ENCODE data around the gene PBRM1.
"Not testable (repeated sequence)": the region's sequence is repeated elsewhere in the genome, so short reads cannot be mapped to it uniquely, and the experiment has no call there.

PBRM1 gene

DNA sequence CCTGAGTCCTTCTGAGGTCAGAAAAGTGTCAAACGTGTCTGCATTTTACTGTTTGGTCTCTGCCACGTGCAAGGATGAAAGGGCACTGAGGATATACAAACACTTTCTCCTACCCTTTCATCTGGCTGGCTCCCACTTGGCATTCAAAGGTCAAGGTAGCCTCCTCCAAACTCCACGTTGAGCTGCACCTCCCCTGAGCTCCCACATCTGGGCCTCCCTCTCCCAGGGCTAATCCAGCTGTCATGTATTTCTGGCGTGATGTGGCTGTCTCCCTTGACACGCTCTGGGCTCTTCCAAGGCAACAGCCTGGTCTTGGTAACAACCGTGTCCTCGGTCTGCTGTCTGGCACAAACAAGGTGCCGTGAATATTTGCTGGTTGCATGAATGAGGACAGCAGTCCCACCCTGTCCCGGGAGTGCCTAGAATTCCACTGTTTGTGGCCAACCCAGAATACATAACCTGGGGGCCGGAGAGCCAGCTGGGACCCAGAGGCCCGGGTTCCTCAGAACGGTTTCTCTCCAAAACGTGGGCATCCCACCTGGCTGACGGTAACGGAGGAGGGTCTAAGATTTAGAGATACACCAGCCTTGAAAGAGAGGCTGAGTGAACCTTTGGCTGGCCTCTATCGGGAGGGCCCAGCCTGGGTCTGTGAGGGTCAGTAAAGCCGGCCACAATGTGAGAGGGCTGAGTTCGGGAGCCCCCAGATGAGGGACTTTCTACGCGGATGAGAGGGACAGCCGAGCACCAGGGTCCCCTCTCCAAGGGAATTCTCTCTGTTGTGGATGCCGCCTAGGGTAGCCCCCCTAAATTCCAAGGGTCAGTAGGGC is 19.1 kb upstream of the PBRM1 start:
- peak; percentile 65 for DNase-seq (ENCODE audit: low spot score)

- no peak for DNase-seq (ENCODE audit: low spot score)
Observed at GRCh38 chr3:52703341-52703740, 17.6 kb upstream of the PBRM1 start.

DNA sequence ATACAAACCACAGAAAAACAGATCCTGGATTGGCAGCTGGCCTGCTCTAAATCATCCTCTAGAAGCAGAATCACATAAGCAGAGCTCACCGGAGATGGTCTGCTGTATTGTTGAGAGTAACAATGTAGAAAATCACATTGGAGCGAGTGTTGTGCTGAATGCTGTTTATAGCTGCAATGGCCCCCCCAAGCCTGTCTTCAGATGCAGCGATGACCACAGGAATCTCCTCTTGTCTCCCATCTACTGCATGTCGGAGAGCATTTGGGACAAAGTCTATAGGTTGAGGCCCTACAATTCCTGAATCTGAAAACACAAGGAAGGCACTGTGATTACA is 11.9 kb upstream of the PBRM1 start:
- DNase-seq (ENCODE audit: low spot score): no peak

- DNase-seq (ENCODE audit: low spot score): no peak
Observed at GRCh38 chr3:52696830-52697631, 11.3 kb upstream of the PBRM1 start.

- DNase-seq (ENCODE audit: low spot score): no peak
Observed at GRCh38 chr3:52695798-52696671, 10.3 kb upstream of the PBRM1 start.

GRCh38 chr3:52694528-52695189 is 8.9 kb upstream of the PBRM1 start:
- no peak for DNase-seq (ENCODE audit: low spot score)

- DNase-seq (ENCODE audit: low spot score): no peak
Observed at GRCh38 chr3:52693071-52693470, 7.4 kb upstream of the PBRM1 start.

DNA sequence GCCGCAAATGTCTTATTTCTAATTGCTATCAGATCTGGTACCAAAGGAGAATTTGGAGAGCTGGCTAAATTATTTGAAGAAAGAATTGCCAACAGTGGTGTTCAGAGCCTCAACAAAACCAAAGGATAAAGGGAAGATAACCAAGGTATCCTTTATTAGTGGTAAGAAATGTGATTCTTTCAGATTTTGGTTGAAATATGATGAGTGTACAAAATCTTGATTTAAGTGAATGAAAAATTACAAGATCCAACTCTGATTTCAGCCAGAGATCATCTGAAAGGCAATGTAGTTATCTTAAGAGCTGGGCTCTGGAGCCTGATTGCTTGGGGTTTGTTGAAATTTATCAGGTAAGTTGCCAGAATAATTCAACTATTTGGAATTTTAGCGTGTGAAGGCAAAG is 4.8 kb upstream of the PBRM1 start:
- DNase-seq (ENCODE audit: low spot score): no peak

DNA sequence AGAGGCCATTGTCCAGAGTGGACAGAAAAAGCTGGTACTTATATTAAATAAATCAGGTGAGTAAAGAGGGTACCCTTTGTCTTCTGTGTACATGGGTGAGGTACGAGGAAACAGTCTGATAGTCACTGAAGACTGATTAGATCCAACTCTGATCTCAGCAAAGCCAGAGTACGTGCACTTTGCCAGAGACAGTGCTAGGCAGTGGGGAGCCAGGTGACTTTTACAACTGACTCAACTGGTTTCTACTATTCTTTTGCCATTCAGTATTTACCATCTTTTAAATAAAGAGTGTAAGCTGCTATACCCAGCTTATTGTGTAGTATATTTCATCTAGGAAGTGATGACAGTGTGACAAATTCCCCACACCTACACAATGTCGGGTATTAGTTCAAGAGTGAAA is 3.4 kb upstream of the PBRM1 start:
- DNase-seq (ENCODE audit: low spot score): no peak

DNA sequence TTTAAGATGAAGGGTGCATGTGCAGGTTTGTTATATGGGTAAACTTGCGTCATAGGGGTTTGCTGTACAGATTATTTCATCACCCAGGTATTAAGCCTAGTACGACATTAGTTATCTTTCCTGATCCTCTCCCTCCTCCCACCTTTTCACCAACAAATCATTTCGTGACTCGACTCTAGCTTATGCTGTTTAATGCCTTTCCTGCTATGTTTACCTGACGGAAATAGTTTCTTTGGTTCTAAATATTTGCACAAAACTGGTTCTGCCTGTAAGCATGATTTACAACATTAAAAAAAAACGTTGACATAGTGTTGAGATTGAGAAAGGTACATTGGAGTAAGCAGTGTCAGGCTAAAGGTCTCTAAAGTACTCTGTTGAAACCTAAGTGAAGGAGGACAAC is 2.6 kb upstream of the PBRM1 start:
- no peak for DNase-seq (ENCODE audit: low spot score)

DNA sequence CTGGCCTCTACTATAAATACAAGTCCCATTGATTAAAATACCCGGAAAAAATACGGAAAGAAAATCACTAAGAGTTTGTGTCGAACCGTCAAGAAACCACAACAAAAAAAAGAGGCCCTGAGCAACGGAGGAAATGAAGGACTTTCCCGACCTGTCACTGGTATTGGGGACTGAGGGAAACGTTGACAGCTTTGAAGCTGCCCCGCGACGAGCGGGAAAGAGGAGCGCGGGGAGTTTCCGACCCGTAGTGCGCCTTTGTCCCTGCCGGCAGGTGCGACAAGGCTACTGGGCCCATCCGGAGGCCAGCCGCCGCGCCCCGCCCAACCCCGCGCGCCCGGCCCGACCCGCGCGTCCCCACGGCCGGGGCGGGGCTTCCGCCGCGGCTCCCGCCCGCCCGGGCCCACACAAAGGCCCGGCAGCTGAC is 416 bp downstream of the PBRM1 start:
- DNase-seq (ENCODE audit: low spot score): peak; percentile 93

DNA sequence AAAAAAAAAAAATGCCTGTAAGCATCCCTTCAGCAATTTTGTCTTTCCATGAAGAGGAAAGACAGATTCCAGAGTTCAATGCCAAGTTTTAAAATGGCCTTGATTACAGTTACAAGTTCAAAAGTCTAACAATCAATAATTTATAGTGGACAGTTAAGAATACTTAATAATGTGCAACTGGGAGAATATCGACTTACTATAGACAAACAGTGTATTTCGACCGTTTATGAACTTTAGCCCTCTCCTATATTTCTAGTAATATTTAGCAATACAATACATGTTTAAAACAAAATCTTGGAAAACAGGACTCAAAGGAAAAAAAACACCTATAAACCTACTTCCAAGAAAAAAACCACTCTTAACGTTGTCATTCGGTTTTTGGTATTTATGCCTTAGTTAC is 1.5 kb downstream of the PBRM1 start:
- DNase-seq (ENCODE audit: low spot score): no peak

GRCh38 chr3:52683611-52684010 is 2.1 kb downstream of the PBRM1 start:
- DNase-seq (ENCODE audit: low spot score): no peak

DNA sequence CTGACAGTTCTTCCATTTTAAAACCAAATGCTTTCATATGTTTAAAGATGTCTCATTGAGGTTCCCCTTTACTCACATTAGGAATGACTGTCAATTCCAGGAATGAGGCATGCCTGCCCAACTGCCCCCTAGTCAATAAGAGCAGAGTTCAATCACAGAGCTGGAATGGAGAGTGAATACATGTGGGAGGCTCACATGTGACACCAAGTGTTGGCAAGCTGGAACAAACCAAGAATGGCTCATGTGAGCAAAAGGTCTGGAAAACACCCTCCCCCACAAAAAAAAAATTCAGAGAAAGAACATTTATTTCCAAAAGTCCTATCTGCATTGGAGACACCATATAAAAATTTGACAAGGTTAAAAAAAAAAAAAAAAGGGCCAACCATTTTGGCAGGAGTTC is 3.7 kb downstream of the PBRM1 start:
- peak; percentile 72 for DNase-seq (ENCODE audit: low spot score)

DNA sequence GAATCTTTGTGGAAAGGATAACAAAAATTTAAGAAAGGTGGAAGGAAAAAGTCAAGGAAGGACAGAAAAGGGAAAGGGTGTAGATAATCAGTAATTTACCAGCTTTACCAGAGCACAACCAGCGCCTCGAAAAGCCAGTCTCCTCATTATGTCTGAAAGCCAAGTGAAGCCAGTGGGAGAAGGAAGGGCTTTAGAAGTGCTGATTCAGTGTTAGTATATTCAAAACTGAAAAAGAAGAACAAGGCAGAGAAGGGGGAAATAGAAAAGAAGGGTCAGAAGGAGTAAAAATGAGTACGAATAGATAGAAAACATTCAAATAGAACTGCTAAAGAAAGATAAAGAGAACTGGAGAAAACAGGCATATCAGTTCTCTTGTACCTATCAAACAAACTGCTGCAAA is 4.1 kb downstream of the PBRM1 start:
- DNase-seq (ENCODE audit: low spot score): peak; percentile 1

GRCh38 chr3:52679811-52680210 is 5.9 kb downstream of the PBRM1 start:
- no peak for DNase-seq (ENCODE audit: low spot score)

DNA sequence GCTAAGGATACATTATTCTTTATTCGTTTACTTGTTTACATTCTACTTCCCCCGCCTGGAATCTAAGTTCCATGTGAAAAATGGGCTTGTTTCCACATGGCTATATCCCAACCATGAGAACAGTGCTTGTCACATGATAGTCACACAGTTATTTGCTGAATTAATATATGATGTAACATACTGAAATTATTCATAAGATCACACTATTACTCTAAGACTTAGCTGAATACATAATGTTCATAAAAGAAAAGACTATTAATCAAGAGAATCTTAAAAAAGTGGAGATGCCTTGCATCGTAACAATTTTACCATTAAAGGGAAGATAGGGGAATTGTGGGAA is 6.5 kb downstream of the PBRM1 start:
- DNase-seq (ENCODE audit: low spot score): no peak

GRCh38 chr3:52678265-52679198 is 7.2 kb downstream of the PBRM1 start:
- DNase-seq (ENCODE audit: low spot score): no peak

DNA sequence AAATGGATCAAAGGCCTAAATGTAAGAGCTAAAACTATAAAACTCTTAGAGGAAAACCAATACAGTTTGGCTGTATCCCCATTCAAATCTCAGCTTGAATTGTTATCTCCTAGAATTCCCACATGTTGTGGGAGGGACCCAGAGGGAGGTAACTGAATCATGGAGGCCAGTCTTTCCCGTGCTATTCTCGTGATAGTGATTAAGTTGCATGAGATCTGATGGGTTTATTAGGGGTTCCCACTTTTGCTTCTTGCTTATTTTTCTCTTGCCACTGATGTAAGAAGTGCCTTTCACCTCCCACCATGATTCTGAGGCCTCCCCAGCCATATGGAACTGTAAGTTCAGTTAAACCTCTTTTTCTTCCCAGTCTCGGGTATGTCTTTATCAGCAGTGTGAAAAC is 9.5 kb downstream of the PBRM1 start:
- not testable (repeated sequence) for DNase-seq (ENCODE audit: low spot score)

GRCh38 chr3:52671676-52672075 is 14.0 kb downstream of the PBRM1 start:
- no peak for DNase-seq (ENCODE audit: low spot score)
